GM06990 (cell line): ENCODE results near the gene RAB8A.

Source experiments
- DNase-seq: peaks from one replicate; pipeline ENCODE4 v3.0.0-alpha.2; 2011; ENCODE audit not compliant: insufficient read length; ENCODE audit errors: extremely low read depth
- H3K27me3 ChIP-seq: replicated peaks from 2 replicates; pipeline ENCODE4 v1.6.0; 2011; ENCODE audit warnings: low read length; ENCODE audit not compliant: control insufficient read depth, insufficient read depth
- H3K36me3 ChIP-seq: 2 replicates; pipeline ENCODE4 v1.5.1; 2011; ENCODE audit warnings: low read length; ENCODE audit not compliant: control insufficient read depth, insufficient read depth
- H3K4me3 ChIP-seq: replicated peaks from 2 replicates; pipeline ENCODE4 v1.5.1; 2011; ENCODE audit warnings: low read depth, mild to moderate bottlenecking, control low read depth, low read length
- CTCF ChIP-seq: IDR thresholded peaks from 2 replicates; pipeline ENCODE4 v1.5.1; 2011; ENCODE audit warnings: low read length, control low read depth, mild to moderate bottlenecking, inconsistent platforms; ENCODE audit not compliant: insufficient read depth, poor library complexity, severe bottlenecking

RAB8A gene

DNA sequence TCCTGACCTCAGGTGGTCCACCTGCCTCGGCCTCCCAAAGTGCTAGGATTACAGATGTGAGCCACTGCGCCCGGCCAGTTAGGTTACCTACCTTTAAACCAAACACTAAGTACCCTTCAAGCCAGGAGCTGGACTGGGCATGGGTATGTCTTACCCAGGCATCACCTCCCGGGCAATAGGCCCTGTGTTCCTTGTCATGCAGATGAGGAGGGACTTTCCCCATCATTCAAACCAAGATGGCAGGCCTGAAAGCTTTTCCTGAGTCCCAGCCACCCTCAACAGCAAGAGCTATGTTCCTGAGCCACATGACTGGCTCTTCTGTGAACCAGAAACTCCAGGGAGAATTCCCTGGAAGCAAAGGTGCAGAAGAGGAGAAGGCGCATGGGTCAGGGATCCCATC is 9.5 kb downstream of the RAB8A start:
- H3K36me3 ChIP-seq, result peaks cover 49% of the 10 kb centered on the region
- TF ChIP-seq CTCF, result no peak
- no peaks in the 10 kb centered on the region for H3K27me3 ChIP-seq
- H3K4me3 ChIP-seq, result no peak overlapping the region
- DNase-seq, result no peak

DNA sequence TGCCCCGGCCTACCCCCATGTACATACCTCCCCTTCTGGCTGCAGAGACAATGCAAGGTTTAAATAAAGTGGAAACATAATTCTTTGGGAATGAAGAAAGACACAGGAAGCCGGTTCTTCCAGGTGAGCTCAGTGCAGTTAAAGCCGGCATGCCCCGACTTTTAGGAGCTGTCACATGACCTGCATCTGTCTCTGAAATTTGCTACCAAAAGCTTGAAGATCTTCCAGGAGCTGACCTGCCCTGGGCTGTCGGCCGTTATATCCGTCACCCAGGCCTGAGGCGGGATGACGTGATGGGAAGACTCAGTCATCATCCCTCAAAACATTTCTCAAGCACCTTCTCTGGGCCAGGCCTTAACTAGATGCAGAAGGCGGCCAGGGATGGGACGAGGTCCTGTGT is 10.3 kb downstream of the RAB8A start:
- Histone ChIP-seq H3K4me3 (no peak overlapping the region), H3K36me3 (peaks cover 55% of the 10 kb centered on the region), H3K27me3 (no peaks in the 10 kb centered on the region)
- TF ChIP-seq CTCF, result no peak
- DNase-seq, result no peak

GRCh38 chr19:16124953-16125352 is 13.3 kb downstream of the RAB8A start:
- no peak for DNase-seq
- H3K27me3 ChIP-seq, result no peaks in the 10 kb centered on the region
- H3K36me3 ChIP-seq, result peaks cover 80% of the 10 kb centered on the region
- TF ChIP-seq CTCF, result no peak
- H3K4me3 ChIP-seq, result no peak overlapping the region

DNA sequence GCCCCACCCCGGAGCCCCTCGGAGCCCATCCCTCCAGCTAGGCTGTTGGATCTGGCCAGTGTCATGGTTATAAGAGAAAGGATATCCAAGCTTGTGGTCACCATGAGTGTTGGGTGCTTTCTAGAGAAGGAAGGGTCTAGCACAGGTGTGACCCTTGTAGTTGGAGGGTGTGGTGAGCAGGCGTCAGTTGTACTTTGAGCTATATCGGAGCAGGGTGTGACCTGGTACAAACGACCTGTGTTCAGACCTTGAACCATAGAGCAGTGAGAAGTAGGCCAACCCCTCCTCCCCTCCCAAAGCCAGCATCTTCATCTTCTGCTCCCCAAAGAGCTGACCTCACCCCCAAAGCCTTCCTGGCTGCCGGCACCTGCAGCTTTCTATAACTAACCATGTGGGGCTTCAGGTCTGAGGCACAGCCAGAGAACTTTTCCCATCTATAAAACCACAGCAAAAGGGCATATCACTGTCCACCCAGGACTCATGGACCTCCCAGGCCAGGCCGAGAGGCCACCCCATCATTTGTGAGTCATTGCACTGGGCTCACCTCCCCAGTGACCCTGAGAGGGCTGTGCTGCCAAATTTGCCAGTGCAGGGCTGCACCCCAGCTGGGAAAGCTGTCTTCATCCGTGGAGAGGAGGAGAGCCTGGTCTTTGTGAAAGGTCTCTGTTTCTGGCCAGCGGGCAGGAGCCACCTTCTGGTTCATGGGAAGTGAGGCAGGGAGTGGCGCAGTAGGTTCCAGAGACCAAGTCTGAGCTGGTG is 14.2 kb downstream of the RAB8A start:
- no peak for TF ChIP-seq CTCF
- H3K27me3 ChIP-seq, result no peaks in the 10 kb centered on the region
- peaks cover 78% of the 10 kb centered on the region for H3K36me3 ChIP-seq
- no peak for DNase-seq
- H3K4me3 ChIP-seq, result no peak overlapping the region

DNA sequence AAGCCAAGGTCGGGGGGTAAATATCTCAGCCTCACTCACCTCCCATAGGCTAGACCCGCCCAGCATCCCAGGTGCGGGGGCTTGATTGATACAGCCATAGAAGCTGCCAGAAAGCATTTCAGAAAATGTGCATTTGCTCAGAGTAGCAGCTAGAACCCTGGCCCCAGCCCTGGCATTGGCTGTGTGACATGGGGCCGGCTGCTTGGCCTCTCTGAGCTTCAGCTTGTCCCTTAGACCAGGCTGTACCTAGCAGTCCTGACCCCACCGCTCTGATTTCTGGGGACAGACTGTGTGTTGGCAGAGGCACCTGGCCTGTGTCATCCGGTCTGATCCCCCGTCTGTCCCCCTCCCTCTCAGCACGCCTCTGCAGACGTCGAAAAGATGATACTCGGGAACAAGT is 15.4 kb downstream of the RAB8A start:
- H3K27me3 ChIP-seq, result no peaks in the 10 kb centered on the region
- DNase-seq, result no peak
- peaks cover 70% of the 10 kb centered on the region for H3K36me3 ChIP-seq
- no peak for TF ChIP-seq CTCF
- H3K4me3 ChIP-seq, result no peak overlapping the region

DNA sequence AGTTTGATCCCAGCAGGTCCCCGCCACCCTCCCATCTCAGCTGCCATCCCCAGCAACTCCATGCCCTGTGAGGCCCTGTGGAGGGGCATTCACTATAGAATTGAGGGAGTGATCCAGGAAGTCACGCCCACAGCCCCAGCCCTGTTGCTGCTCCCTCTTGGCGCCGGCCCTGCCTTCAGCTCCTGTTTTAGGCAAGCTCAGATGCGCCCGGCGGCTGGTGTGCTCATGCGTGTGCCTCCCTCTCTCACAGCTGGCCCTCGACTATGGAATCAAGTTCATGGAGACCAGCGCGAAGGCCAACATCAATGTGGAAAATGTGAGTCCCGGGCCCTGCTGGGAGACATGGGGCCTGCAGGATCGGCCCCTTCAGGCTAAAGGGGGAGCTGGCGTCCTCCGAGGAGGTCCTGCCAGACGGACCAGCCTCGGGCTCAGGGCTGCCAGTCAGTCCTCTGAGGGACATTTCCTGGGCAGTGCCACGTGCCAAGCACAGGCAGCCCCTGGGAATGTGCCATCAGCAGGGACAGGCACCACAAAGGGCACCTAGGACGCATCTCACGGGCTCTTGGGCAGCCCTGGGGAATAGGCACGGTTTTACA is 16.2 kb downstream of the RAB8A start:
- Histone ChIP-seq H3K27me3 (no peaks in the 10 kb centered on the region), H3K36me3 (peaks cover 70% of the 10 kb centered on the region), H3K4me3 (no peak overlapping the region)
- no peak for TF ChIP-seq CTCF
- DNase-seq, result no peak
